DOHH2 (cell line): Measurements from ENCODE around the gene FAM199X.

Experiments used
- H3F3A ChIP-seq: fragments of 200-600 bp; sonication (generic), shearing (Covaris generic); 2 replicates; pipeline ENCODE4 v1.6.0; 2016; ENCODE audit warnings: antibody characterized with exemption, mild to moderate bottlenecking; ENCODE audit not compliant: control insufficient read depth, insufficient read depth
- H3K27ac ChIP-seq: fragments of 200-600 bp; sonication (generic); 2 replicates; pipeline ENCODE4 v1.5.1; 2014; ENCODE audit warnings: low read depth, mild to moderate bottlenecking, low read length, moderate library complexity
- H3K27me3 ChIP-seq: fragments of 200-600 bp; sonication (generic); 2 replicates; pipeline ENCODE4 v1.6.1; 2014; ENCODE audit warnings: mild to moderate bottlenecking, low read length, mixed read lengths; ENCODE audit not compliant: control insufficient read depth
- H3K36me3 ChIP-seq: fragments of 200-600 bp; sonication (generic); 2 replicates; pipeline ENCODE4 v1.6.1; 2014; ENCODE audit warnings: mild to moderate bottlenecking, low read length, moderate library complexity, mixed read lengths; ENCODE audit not compliant: control insufficient read depth
- H3K4me1 ChIP-seq: fragments of 200-600 bp; sonication (generic); 2 replicates; pipeline ENCODE4 v1.6.1; 2014; ENCODE audit warnings: mild to moderate bottlenecking, low read length, mixed read lengths; ENCODE audit not compliant: control insufficient read depth
- H3K4me2 ChIP-seq: fragments of 200-600 bp; sonication (generic); 2 replicates; pipeline ENCODE4 v1.6.0; 2014; ENCODE audit warnings: mild to moderate bottlenecking, low read length, moderate library complexity
- H3K4me3 ChIP-seq: fragments of 200-600 bp; sonication (generic); 2 replicates; pipeline ENCODE4 v1.5.1; 2014; ENCODE audit warnings: mild to moderate bottlenecking, low read length, mixed read lengths
- H3K79me2 ChIP-seq: fragments of 200-600 bp; sonication (generic); 2 replicates; pipeline ENCODE4 v1.6.1; 2014; ENCODE audit warnings: mild to moderate bottlenecking, low read length, mixed read lengths; ENCODE audit not compliant: control insufficient read depth
- H3K9me2 ChIP-seq: fragments of 200-600 bp; sonication (generic); replicated peaks from 2 replicates; pipeline ENCODE4 v1.6.1; 2014; ENCODE audit warnings: mild to moderate bottlenecking, low read length, mixed read lengths; ENCODE audit not compliant: control insufficient read depth
- H3K9me3 ChIP-seq: fragments of 200-600 bp; sonication (generic); 2 replicates; pipeline ENCODE4 v1.6.1; 2014; ENCODE audit warnings: antibody characterized with exemption, low read length, mixed read lengths; ENCODE audit not compliant: control insufficient read depth, insufficient read depth
- H4K20me1 ChIP-seq: fragments of 200-600 bp; sonication (generic); 2 replicates; pipeline ENCODE4 v1.6.0; 2014; ENCODE audit warnings: low read depth, mild to moderate bottlenecking, antibody characterized with exemption, low read length, moderate library complexity; ENCODE audit not compliant: control insufficient read depth, insufficient read depth
- CTCF ChIP-seq: fragments of 200-600 bp; sonication (generic); IDR thresholded peaks from one replicate; pipeline ENCODE4 v1.5.1; 2014; ENCODE audit warnings: antibody characterized with exemption, mild to moderate bottlenecking, low read depth, low read length; ENCODE audit not compliant: poor library complexity, severe bottlenecking
- EZH2phosphoT487 ChIP-seq: fragments of 200-600 bp; sonication (generic); IDR thresholded peaks from 2 replicates; pipeline ENCODE4 v1.6.1; 2017; ENCODE audit warnings: borderline replicate concordance, mild to moderate bottlenecking, antibody characterized with exemption, low read length, moderate library complexity, mixed read lengths

Gene FAM199X

GRCh38 chrX:104165894-104166734 lies at the start of gene FAM199X:
FAM199X (plus strand) TSS chrX:104166453; CDS start chrX:104166786, 333 bp downstream.
- Histone ChIP-seq H3K9me3 (no peaks in the 10 kb centered on the region), H4K20me1 (no peaks in the 10 kb centered on the region), H3F3A (no peaks in the 10 kb centered on the region), H3K4me1 (peaks cover 19% of the 10 kb centered on the region), H3K27ac (peak within 1 kb of the TSS; percentile 40; the same call in 1 of the 2 replicates), H3K27me3 (no peaks in the 10 kb centered on the region), H3K4me3 (peak within 1 kb of the TSS; percentile 81), H3K4me2 (peak within 1 kb of the TSS; percentile 84), H3K79me2 (peaks cover 47% of the 10 kb centered on the region), H3K9me2 (no peaks in the 10 kb centered on the region), H3K36me3 (peaks cover 6% of the 10 kb centered on the region; the same call in 1 of the 2 replicates)
- TF ChIP-seq EZH2phosphoT487: no peak
- TF ChIP-seq CTCF: peak; percentile 53

GRCh38 chrX:104117759-104118158 lies 48.5 kb upstream of the FAM199X start:
- Histone ChIP-seq H3K27ac (no peak overlapping the region), H3K27me3 (no peaks in the 10 kb centered on the region), H3K79me2 (no peaks in the 10 kb centered on the region), H3F3A (no peaks in the 10 kb centered on the region; the same call in 1 of the 2 replicates), H3K4me2 (no peak overlapping the region), H3K9me3 (no peaks in the 10 kb centered on the region), H4K20me1 (no peaks in the 10 kb centered on the region), H3K4me3 (no peak overlapping the region), H3K9me2 (no peaks in the 10 kb centered on the region), H3K4me1 (peaks cover 39% of the 10 kb centered on the region), H3K36me3 (no peaks in the 10 kb centered on the region)
- TF ChIP-seq EZH2phosphoT487 (no peak), CTCF (no peak)

- no peaks in the 10 kb centered on the region for H4K20me1 ChIP-seq
- no peaks in the 10 kb centered on the region for H3K9me2 ChIP-seq
- H3K27ac ChIP-seq: no peak overlapping the region
- no peaks in the 10 kb centered on the region for H3K27me3 ChIP-seq
- no peaks in the 10 kb centered on the region for H3K36me3 ChIP-seq
- H3K4me2 ChIP-seq: peak overlapping the region; percentile 14; the same call in 1 of the 2 replicates
- no peaks in the 10 kb centered on the region for H3K9me3 ChIP-seq
- no peaks in the 10 kb centered on the region for H3K79me2 ChIP-seq
- no peaks in the 10 kb centered on the region; the same call in 1 of the 2 replicates for H3F3A ChIP-seq
- peaks cover 45% of the 10 kb centered on the region for H3K4me1 ChIP-seq
- TF ChIP-seq EZH2phosphoT487 (no peak), CTCF (no peak)
- H3K4me3 ChIP-seq: no peak overlapping the region
Observed at GRCh38 chrX:104118765-104119164, 47.5 kb upstream of the FAM199X start.
